OCI-LY7 (cell line): ENCODE data around the gene FAM20B. TPM values are rescaled to one million over a fixed set of nuclear protein-coding genes. Genes with fewer than 3 reads are reported as not detected.

Experiments used
- BruUV-seq: library from RNA; stranded (reverse); fragments of 400-500 nt; replicated peaks from 2 replicates; lab custom pipeline; 2021; lab: Mats Ljungman, UMichigan
- CTCF ChIA-PET: fragments of 300-600 bp; sonication (Branson Sonifier 250); formaldehyde crosslinking; loops from one replicate; lab custom pipeline; 2022; ENCODE audit warnings: antibody characterized with exemption; ENCODE audit not compliant: unreplicated experiment; lab: Charles Lee
- POLR2A ChIA-PET: fragments of 300-600 bp; sonication (Branson Sonifier 250); formaldehyde crosslinking; loops from one replicate; lab custom pipeline; 2022; ENCODE audit warnings: antibody characterized with exemption; lab: Charles Lee
- DNase-seq: peaks from one replicate; pipeline ENCODE4 v3.0.0-alpha.2; 2015; ENCODE audit warnings: low spot score
- H2AFZ ChIP-seq: fragments of 200-600 bp; sonication (generic), shearing (Covaris generic); 2 replicates; pipeline ENCODE4 v1.6.1; 2014; ENCODE audit warnings: mild to moderate bottlenecking, antibody characterized with exemption, low read length, moderate library complexity
- H3K27ac ChIP-seq: fragments of 200-600 bp; sonication (generic); 2 replicates; pipeline ENCODE4 v1.5.1; 2014; ENCODE audit warnings: mixed run types, low read depth, mild to moderate bottlenecking, moderate library complexity, low read length, inconsistent platforms; ENCODE audit not compliant: poor library complexity, severe bottlenecking
- H3K36me3 ChIP-seq: fragments of 200-600 bp; sonication (generic); 2 replicates; pipeline ENCODE4 v1.6.1; 2014; ENCODE audit warnings: mild to moderate bottlenecking, antibody characterized with exemption, low read length, moderate library complexity, mixed read lengths; ENCODE audit not compliant: insufficient read depth
- H3K4me1 ChIP-seq: fragments of 200-600 bp; sonication (generic); 2 replicates; pipeline ENCODE4 v1.5.1; 2014; ENCODE audit warnings: mild to moderate bottlenecking, low read length; ENCODE audit not compliant: insufficient read depth, poor library complexity, severe bottlenecking
- H3K4me2 ChIP-seq: fragments of 200-600 bp; sonication (generic); 2 replicates; pipeline ENCODE4 v1.6.1; 2014; ENCODE audit warnings: mild to moderate bottlenecking, low read length
- H3K4me3 ChIP-seq: fragments of 200-600 bp; sonication (generic); 2 replicates; pipeline ENCODE4 v1.5.1; 2014; ENCODE audit warnings: mild to moderate bottlenecking, low read depth, low read length; ENCODE audit not compliant: poor library complexity, severe bottlenecking
- H3K79me2 ChIP-seq: fragments of 200-600 bp; sonication (generic); 2 replicates; pipeline ENCODE4 v1.6.1; 2016; ENCODE audit warnings: low read depth, mild to moderate bottlenecking, low read length, moderate library complexity, mixed read lengths; ENCODE audit not compliant: insufficient read depth
- H3K9me2 ChIP-seq: fragments of 200-600 bp; sonication (generic); 2 replicates; pipeline ENCODE4 v1.6.1; 2016; ENCODE audit warnings: mild to moderate bottlenecking, low read length, mixed read lengths; ENCODE audit not compliant: insufficient read depth
- H3K9me3 ChIP-seq: fragments of 200-600 bp; sonication (generic); 2 replicates; pipeline ENCODE4 v1.6.1; 2014; ENCODE audit warnings: mild to moderate bottlenecking, mixed run types, low read length, mixed read lengths
- H4K20me1 ChIP-seq: fragments of 200-600 bp; sonication (generic); 2 replicates; pipeline ENCODE4 v1.6.1; 2014; ENCODE audit warnings: mild to moderate bottlenecking, antibody characterized with exemption, low read length, moderate library complexity, mixed read lengths; ENCODE audit not compliant: insufficient read depth
- EZH2phosphoT487 ChIP-seq: fragments of 200-600 bp; sonication (generic); IDR thresholded peaks from 2 replicates; pipeline ENCODE4 v1.6.1; 2018; ENCODE audit warnings: low read depth, borderline replicate concordance, mild to moderate bottlenecking, mixed run types, antibody characterized with exemption, low read length, moderate library complexity, mixed read lengths
- intact Hi-C: fragments of 100-400 bp; cut with micrococcal nuclease; formaldehyde crosslinking; loops from one replicate; pipeline ENCODE4 v1.10.0; 2022; ENCODE audit not compliant: unreplicated experiment
- total RNA-seq, 2 experiments: library from RNA; depleted of rRNA in 1 of 2; stranded (reverse); fragments of >200 nt in 1 of 2; shearing (Covaris generic) in 1 of 2; gene quantifications; 2 replicates each; pipeline ENCODE4 v1.2.3, GENCODE V29; 2014 to 2022
- TF ChIP-seq, protein P1 (sequence below): fragments of 200-600 bp; sonication (generic); conservative IDR thresholded peaks from 2 replicates; pipeline ENCODE4 v1.5.1; 2014; ENCODE audit warnings: mild to moderate bottlenecking, antibody characterized with exemption, low read length, moderate library complexity, mixed read lengths

Gene FAM20B
- total RNA-seq, 2 experiments from 2014 or later, result 17.1 to 36.5 TPM

DNA sequence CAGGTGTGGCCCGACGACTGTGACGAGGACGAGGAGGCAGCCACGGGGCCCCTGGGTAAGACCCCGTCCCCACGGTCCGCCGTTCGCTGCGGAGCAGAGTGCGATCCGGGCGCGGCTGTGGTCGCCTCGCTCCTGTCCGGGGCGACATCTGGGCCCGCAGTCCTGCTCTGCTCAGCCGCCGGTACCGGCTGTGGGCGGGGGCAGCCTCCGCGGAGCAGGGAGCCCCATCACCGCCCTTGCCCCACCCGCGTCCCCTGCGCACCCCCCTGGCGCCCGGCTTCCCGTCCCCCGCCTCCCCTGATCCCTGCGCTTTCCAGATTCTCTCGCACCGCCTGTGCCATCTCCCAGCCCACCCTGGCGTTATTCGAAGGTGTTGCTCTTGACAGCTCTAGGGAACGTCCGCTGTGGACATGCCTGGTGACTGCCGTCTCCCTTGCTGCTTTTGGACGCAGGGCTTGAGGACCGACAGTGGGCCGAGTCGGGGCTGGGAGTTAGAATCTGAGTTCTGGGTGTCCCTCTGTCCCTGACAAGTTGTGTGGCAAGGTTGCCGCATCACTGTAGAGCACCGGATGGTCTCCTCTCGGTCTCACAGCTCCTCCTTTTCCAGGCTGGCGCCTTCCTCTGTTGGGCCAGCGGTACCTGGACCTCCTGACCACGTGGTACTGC lies 56.8 kb downstream of the FAM20B start:
- no TSS peak for BruUV-seq
- intact Hi-C loops, result loop anchor here (5.0 kb wide), 2 partner anchors 505 to 540 kb away; no protein-coding TSS in a partner anchor
- H3K4me3 ChIP-seq, result peak overlapping the region; percentile 90
- TF ChIP-seq EZH2phosphoT487, result no peak
- TF ChIP-seq, protein P1, sequence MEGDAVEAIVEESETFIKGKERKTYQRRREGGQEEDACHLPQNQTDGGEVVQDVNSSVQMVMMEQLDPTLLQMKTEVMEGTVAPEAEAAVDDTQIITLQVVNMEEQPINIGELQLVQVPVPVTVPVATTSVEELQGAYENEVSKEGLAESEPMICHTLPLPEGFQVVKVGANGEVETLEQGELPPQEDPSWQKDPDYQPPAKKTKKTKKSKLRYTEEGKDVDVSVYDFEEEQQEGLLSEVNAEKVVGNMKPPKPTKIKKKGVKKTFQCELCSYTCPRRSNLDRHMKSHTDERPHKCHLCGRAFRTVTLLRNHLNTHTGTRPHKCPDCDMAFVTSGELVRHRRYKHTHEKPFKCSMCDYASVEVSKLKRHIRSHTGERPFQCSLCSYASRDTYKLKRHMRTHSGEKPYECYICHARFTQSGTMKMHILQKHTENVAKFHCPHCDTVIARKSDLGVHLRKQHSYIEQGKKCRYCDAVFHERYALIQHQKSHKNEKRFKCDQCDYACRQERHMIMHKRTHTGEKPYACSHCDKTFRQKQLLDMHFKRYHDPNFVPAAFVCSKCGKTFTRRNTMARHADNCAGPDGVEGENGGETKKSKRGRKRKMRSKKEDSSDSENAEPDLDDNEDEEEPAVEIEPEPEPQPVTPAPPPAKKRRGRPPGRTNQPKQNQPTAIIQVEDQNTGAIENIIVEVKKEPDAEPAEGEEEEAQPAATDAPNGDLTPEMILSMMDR, result no peak
- peaks cover 43% of the 10 kb centered on the region for H3K4me1 ChIP-seq
- no peaks in the 10 kb centered on the region for H3K9me3 ChIP-seq
- H4K20me1 ChIP-seq, result no peaks in the 10 kb centered on the region
- DNase-seq, result peak; percentile 53
- ChIA-PET POLR2A (interaction anchor here (0.5 to 5.4 kb wide), 6 partner anchors 54 to 465 kb away, joined by 3 to 27 read pairs (median 4); partner anchors contain the start of gene SOAT1), CTCF (interaction anchor here (0.6 kb wide), 1 partner anchor 109 kb away, joined by 21 read pairs; no protein-coding TSS in a partner anchor)
- peak overlapping the region; percentile 41 for H2AFZ ChIP-seq
- peaks cover 35% of the 10 kb centered on the region for H3K79me2 ChIP-seq
- H3K27ac ChIP-seq, result peak overlapping the region; percentile 91
- no peaks in the 10 kb centered on the region for H3K9me2 ChIP-seq
- peak overlapping the region; percentile 99 for H3K4me2 ChIP-seq
- peaks cover 35% of the 10 kb centered on the region for H3K36me3 ChIP-seq

DNA sequence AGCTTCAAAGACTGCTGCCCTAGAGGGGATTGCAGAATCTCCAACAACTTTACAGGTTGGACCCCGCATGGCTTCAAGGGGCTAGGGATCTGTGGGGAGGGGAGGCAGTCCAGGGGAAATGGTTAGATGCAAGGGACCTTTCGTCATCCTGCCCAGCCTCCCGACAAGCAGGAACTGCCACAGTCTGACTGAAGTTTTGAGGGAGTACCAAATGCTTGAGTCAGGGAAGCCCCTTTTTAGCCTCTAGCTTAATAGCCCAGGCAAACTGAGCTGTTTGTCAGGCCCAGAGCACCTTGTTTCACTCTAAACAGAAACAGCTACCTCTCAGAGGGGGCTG lies 57.3 kb downstream of the FAM20B start:
- H2AFZ ChIP-seq, result no peak overlapping the region; the same call in 1 of the 2 replicates
- DNase-seq, result peak; percentile 58

More for the DNA sequence above, 57.3 kb downstream of the FAM20B start:
- ChIA-PET POLR2A (interaction anchor here (0.6 to 5.4 kb wide), 5 partner anchors 13 to 505 kb away, joined by 3 to 27 read pairs (median 3); no protein-coding TSS in a partner anchor), CTCF (interaction anchor here (0.6 kb wide), 1 partner anchor 109 kb away, joined by 21 read pairs; no protein-coding TSS in a partner anchor)
- H3K9me3 ChIP-seq, result no peaks in the 10 kb centered on the region
- H3K9me2 ChIP-seq, result no peaks in the 10 kb centered on the region
- peak overlapping the region; percentile 99 for H3K4me2 ChIP-seq
- intact Hi-C loops, result loop anchor here (5.0 kb wide), 2 partner anchors 506 to 541 kb away; no protein-coding TSS in a partner anchor
- no peaks in the 10 kb centered on the region for H4K20me1 ChIP-seq
- no TSS peak for BruUV-seq
- peak overlapping the region; percentile 91 for H3K27ac ChIP-seq
- TF ChIP-seq, protein P1, result no peak
- TF ChIP-seq EZH2phosphoT487, result no peak
- H3K36me3 ChIP-seq, result peaks cover 40% of the 10 kb centered on the region
- H3K79me2 ChIP-seq, result peaks cover 35% of the 10 kb centered on the region
- peaks cover 48% of the 10 kb centered on the region for H3K4me1 ChIP-seq
- peak overlapping the region; percentile 90 for H3K4me3 ChIP-seq
